GM12878 (cell line): Measurements from ENCODE around the gene CPVL. TPM values are rescaled to one million over a fixed set of nuclear protein-coding genes. Genes with fewer than 3 reads are reported as not detected.

Experiments
- ATAC-seq: fragments of 200-7000 bp; cut with Tn5 transposase; 3 replicates; pipeline ENCODE4 v1.9.1; 2020; ENCODE audit warnings: mild to moderate bottlenecking, moderate library complexity
- BruUV-seq: library from RNA; stranded (reverse); fragments of 400-500 nt; replicated peaks from 2 replicates; lab custom pipeline; 2021; lab: Mats Ljungman, UMichigan
- CTCF ChIA-PET: fragments of 300-600 bp; sonication (Branson Sonifier 250); formaldehyde crosslinking; extraction: SDS; loops from one replicate; lab custom pipeline; 2021; ENCODE audit warnings: inconsistent platforms; lab: Yijun Ruan, JAX
- POLR2A ChIA-PET: fragments of 350-600 bp; formaldehyde crosslinking; extraction: SDS; loops from one replicate; lab custom pipeline; 2021; ENCODE audit warnings: inconsistent platforms; lab: Charles Lee
- RAD21 ChIA-PET: fragments of 300-600 bp; sonication (Branson Sonifier 250); formaldehyde crosslinking; loops from one replicate; lab custom pipeline; 2023; ENCODE audit warnings: antibody characterized with exemption; ENCODE audit not compliant: unreplicated experiment; lab: Charles Lee
- SMC1A ChIA-PET: fragments of 300-600 bp; sonication (Branson Sonifier 250); formaldehyde crosslinking; loops from one replicate; lab custom pipeline; 2023; ENCODE audit not compliant: unreplicated experiment, uncharacterized antibody; lab: Charles Lee
- DNase-seq: peaks from one replicate; pipeline ENCODE4 v3.0.0-alpha.2; 2011; ENCODE audit warnings: low read depth, low spot score
- FAIRE-seq: peaks from 3 replicates; lab custom pipeline; 2011; peaks lifted over from hg19 to GRCh38; lab: Jason Lieb, UNC
- H2AFZ ChIP-seq: 2 replicates; pipeline ENCODE4 v1.6.0; 2011; ENCODE audit warnings: low read depth, low read length, control low read depth; ENCODE audit not compliant: control insufficient read depth
- H3K27ac ChIP-seq: 2 replicates; pipeline ENCODE4 v1.5.1; 2011; ENCODE audit warnings: control low read depth; ENCODE audit not compliant: control insufficient read depth, insufficient read depth
- H3K27me3 ChIP-seq, 2 experiments: replicated peaks in 1 of 2; 2 replicates each; pipeline versions ENCODE4 v1.6.0 to v1.6.1; 2011; ENCODE audit warnings: low read length in 1 of 2; ENCODE audit not compliant: control insufficient read depth in 2 of 2, insufficient read depth in 2 of 2
- H3K36me3 ChIP-seq, 2 experiments: 2 replicates each; pipeline ENCODE4 v1.5.1; 2011; ENCODE audit warnings: low read length in 1 of 2; ENCODE audit not compliant: control insufficient read depth in 2 of 2, insufficient read depth in 2 of 2
- H3K4me1 ChIP-seq: 2 replicates; pipeline ENCODE4 v1.6.1; 2011; ENCODE audit warnings: mild to moderate bottlenecking, low read length, moderate library complexity, mixed read lengths; ENCODE audit not compliant: control insufficient read depth, insufficient read depth
- H3K4me2 ChIP-seq: 2 replicates; pipeline ENCODE4 v1.6.0; 2011; ENCODE audit warnings: control low read depth; ENCODE audit not compliant: control insufficient read depth, insufficient read depth
- H3K4me3 ChIP-seq: fragments of 200-600 bp; sonication (generic); 2 replicates; pipeline ENCODE4 v1.5.1; 2016
- H3K79me2 ChIP-seq: 2 replicates; pipeline ENCODE4 v1.6.0; 2011; ENCODE audit warnings: low read length; ENCODE audit not compliant: control insufficient read depth, insufficient read depth
- H3K9ac ChIP-seq: 2 replicates; pipeline ENCODE4 v1.8.0; 2011; ENCODE audit warnings: low read length, control low read depth, mixed read lengths; ENCODE audit not compliant: control insufficient read depth, insufficient read depth
- H3K9me3 ChIP-seq: replicated peaks from 3 replicates; pipeline ENCODE4 v1.5.1; 2011; ENCODE audit warnings: mild to moderate bottlenecking, low read length; ENCODE audit not compliant: control insufficient read depth, insufficient read depth
- H4K20me1 ChIP-seq: 2 replicates; pipeline ENCODE4 v1.6.0; 2011; ENCODE audit not compliant: control insufficient read depth, insufficient read depth
- FOXK2 ChIP-seq: fragments of 450-650 bp; IDR thresholded peaks from 2 replicates; pipeline ENCODE4 v1.6.1; 2017; ENCODE audit warnings: mild to moderate bottlenecking, moderate library complexity
- HDAC2 ChIP-seq: fragments of 200-600 bp; sonication (generic); IDR thresholded peaks from 2 replicates; pipeline ENCODE4 v1.6.1; 2017
- SP1 ChIP-seq: IDR thresholded peaks from one replicate; pipeline ENCODE4 v1.6.1; 2011; ENCODE audit warnings: low read depth, low read length
- SREBF2 ChIP-seq: IDR thresholded peaks from 2 replicates; pipeline ENCODE4 v1.6.1; 2012; ENCODE audit warnings: mild to moderate bottlenecking, low read length
- TAF1 ChIP-seq: IDR thresholded peaks from 2 replicates; pipeline ENCODE4 v1.6.1; 2011; ENCODE audit warnings: mild to moderate bottlenecking, low read depth, low read length, borderline replicate concordance
- WGBS: methylation state at CpG from one replicate; pipeline ENCODE4 v1.1.6; 2016; ENCODE audit warnings: low lambda C conversion rate; ENCODE audit not compliant: insufficient replicate concordance, insufficient coverage; ENCODE audit errors: missing lambda C conversion rate; 5-methylcytosine and 5-hydroxymethylcytosine counted together
- in situ Hi-C: fragments of 300-500 bp; cut with MboI; formaldehyde crosslinking; loops from 9 replicates; pipeline ENCODE4 v1.14.3; 2018; ENCODE audit warnings: mixed read lengths
- intact Hi-C: fragments of 100-400 bp; cut with micrococcal nuclease; formaldehyde crosslinking; loops from one replicate; pipeline ENCODE4 v1.14.2; 2022; ENCODE audit not compliant: unreplicated experiment
- polyA plus RNA-seq, 11 experiments: library from polyadenylated mRNA; depleted of rRNA in 4 of 11; unstranded in 6 of 11; stranded (reverse) in 5 of 11; fragments of >200 nt; fragmentation: Nextera tagmentation in 4 of 11; fragmentation: Illumina TruSeq in 1 of 11; extraction: Ambion mirVana in 4 of 11; extraction: Trizol in 1 of 11; gene quantifications; 1 replicate in 1 of 11; 2 replicates in 10 of 11; pipeline versions ENCODE4 v1.2.1 to v1.2.3, GENCODE V29; 2011 to 2016; ENCODE audit warnings: inconsistent platforms in 2 of 11, missing spikeins in 2 of 11, low read depth in 1 of 11
- total RNA-seq, 4 experiments: library from RNA; depleted of rRNA in 3 of 4; stranded (reverse); fragments of >200 nt in 3 of 4; fragmentation: Illumina TruSeq in 1 of 4; extraction: Trizol in 1 of 4; gene quantifications; 2 replicates each; pipeline versions ENCODE4 v1.2.1 to v1.2.3, GENCODE V29; 2013 to 2021
- TF ChIP-seq, protein P1 (sequence below): fragments of 450-650 bp; formaldehyde crosslinking; IDR thresholded peaks from 2 replicates; pipeline ENCODE4 v1.5.0; 2022; ENCODE audit warnings: mild to moderate bottlenecking, missing genetic modification characterization
- TF ChIP-seq, protein P2 (sequence below): IDR thresholded peaks from 2 replicates; pipeline ENCODE4 v1.6.1; 2011; ENCODE audit warnings: low read depth, mild to moderate bottlenecking, low read length, moderate library complexity, borderline replicate concordance; ENCODE audit errors: extremely low read depth

CPVL gene
- total and polyA plus RNA-seq, 10 of the 15 experiments (the other 5 are each of a cell fraction or from before 2014, with no cell fraction given) = 0.59 TPM; not detected in 9

DNA sequence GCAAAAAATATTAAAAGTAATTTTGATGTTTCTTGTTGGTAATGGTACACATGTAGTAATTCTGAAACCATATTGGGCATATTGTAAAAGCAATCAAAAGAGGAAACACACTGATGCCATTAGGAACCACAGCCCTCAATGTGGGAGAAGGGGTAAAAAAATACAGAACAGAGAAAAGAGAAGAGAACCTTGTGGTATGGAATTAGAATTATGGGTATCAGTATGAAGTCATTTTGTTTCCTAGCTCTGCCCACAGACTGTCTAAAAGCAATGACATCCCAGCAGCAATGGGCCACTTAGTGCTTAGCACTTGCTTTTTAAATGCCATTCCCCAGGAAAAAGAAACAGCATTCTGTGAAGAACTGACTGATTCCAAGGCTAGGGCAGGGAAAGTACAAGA, 61.5 kb downstream of the CPVL start (continued):
- TF ChIP-seq SREBF2 = no peak
- TF ChIP-seq HDAC2 = no peak
- no peak for TF ChIP-seq FOXK2
- TF ChIP-seq, all 136 proteins: peak for 11

DNA sequence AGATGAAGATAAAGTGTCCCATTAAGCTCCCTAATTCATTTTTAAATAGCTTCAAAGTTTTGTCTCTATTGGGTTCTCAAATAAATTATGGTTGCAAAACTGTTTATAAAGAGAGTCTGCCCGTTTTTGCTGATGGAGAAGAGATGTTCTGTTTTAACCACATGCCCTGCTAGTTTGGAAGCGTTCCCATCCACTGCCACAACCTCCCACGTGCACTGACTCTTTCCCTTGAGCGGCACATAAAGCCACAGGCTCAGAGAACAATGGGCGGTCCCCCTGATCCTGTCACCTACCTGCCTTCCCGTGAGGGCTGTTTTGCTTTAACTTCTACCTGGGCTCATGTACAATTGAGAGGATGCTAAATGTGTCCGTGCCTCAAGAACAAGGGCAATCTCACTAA, 65.5 kb downstream of the CPVL start:
- no peak overlapping the region for H3K9ac ChIP-seq
- no peaks in the 10 kb centered on the region; the same call in 1 of the 2 replicates for H3K4me1 ChIP-seq
- SMC1A ChIA-PET = interaction anchor here (0.8 to 1.2 kb wide), 2 partner anchors 11 to 153 kb away, joined by 3 read pairs; no protein-coding TSS in a partner anchor
- H3K4me2 ChIP-seq = no peak overlapping the region
- FAIRE-seq = no peak
- in situ Hi-C loops = no loop called here
- no peaks in the 10 kb centered on the region; the same call in 2 of the 3 replicates for H3K9me3 ChIP-seq
- ATAC-seq = no peak
- RAD21 ChIA-PET = no interaction called here
- no peak for DNase-seq
- H3K79me2 ChIP-seq = no peaks in the 10 kb centered on the region
- TF ChIP-seq TAF1 = no peak
- TF ChIP-seq, protein P1, sequence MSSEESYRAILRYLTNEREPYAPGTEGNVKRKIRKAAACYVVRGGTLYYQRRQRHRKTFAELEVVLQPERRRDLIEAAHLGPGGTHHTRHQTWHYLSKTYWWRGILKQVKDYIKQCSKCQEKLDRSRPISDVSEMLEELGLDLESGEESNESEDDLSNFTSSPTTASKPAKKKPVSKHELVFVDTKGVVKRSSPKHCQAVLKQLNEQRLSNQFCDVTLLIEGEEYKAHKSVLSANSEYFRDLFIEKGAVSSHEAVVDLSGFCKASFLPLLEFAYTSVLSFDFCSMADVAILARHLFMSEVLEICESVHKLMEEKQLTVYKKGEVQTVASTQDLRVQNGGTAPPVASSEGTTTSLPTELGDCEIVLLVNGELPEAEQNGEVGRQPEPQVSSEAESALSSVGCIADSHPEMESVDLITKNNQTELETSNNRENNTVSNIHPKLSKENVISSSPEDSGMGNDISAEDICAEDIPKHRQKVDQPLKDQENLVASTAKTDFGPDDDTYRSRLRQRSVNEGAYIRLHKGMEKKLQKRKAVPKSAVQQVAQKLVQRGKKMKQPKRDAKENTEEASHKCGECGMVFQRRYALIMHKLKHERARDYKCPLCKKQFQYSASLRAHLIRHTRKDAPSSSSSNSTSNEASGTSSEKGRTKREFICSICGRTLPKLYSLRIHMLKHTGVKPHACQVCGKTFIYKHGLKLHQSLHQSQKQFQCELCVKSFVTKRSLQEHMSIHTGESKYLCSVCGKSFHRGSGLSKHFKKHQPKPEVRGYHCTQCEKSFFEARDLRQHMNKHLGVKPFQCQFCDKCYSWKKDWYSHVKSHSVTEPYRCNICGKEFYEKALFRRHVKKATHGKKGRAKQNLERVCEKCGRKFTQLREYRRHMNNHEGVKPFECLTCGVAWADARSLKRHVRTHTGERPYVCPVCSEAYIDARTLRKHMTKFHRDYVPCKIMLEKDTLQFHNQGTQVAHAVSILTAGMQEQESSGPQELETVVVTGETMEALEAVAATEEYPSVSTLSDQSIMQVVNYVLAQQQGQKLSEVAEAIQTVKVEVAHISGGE (CRISPR knock-in tag) = no peak
- TF ChIP-seq SP1 = no peak
- TF ChIP-seq, protein P2, sequence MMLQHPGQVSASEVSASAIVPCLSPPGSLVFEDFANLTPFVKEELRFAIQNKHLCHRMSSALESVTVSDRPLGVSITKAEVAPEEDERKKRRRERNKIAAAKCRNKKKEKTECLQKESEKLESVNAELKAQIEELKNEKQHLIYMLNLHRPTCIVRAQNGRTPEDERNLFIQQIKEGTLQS = no peak
- TF ChIP-seq, all 136 proteins: peak for 0
- H3K27me3 ChIP-seq = peaks cover 0 to 1% of the 10 kb centered on the region in 2 experiments; a peak in 1 of 4 replicates
- CTCF ChIA-PET = interaction anchor here (1.0 to 2.2 kb wide), 4 partner anchors 19 to 159 kb away, joined by 3 to 8 read pairs (median 6); no protein-coding TSS in a partner anchor
- no TSS peak for BruUV-seq
- POLR2A ChIA-PET = no interaction called here
- WGBS = 16% methylated on average over 7 of the region's 7 CpGs
- H2AFZ ChIP-seq = no peak overlapping the region
- no peak overlapping the region for H3K4me3 ChIP-seq
- no peak overlapping the region for H3K27ac ChIP-seq
- H4K20me1 ChIP-seq = no peaks in the 10 kb centered on the region
- no peaks in the 10 kb centered on the region for H3K36me3 ChIP-seq
- intact Hi-C loops = no loop called here
